Stomach smooth muscle (tissue), 2 donors: Measurements from ENCODE around the gene MBOAT7.

Experiments
- H3K27ac ChIP-seq: one replicate; pipeline ENCODE4 v1.7.0; 2013; ENCODE audit warnings: mild to moderate bottlenecking, low read length, inconsistent platforms
- H3K27me3 ChIP-seq, 2 donors: one replicate each; pipeline ENCODE4 v1.7.0; 2013; ENCODE audit warnings: low read length in 2 of 2; ENCODE audit not compliant: insufficient read depth in 2 of 2, control insufficient read depth in 1 of 2
- H3K36me3 ChIP-seq, 2 donors: one replicate each; pipeline ENCODE4 v1.7.0; 2013; ENCODE audit warnings: low read length in 2 of 2; ENCODE audit not compliant: control insufficient read depth in 2 of 2, insufficient read depth in 2 of 2
- H3K4me1 ChIP-seq: one replicate; pipeline ENCODE4 v1.7.0; 2013; ENCODE audit warnings: low read length; ENCODE audit not compliant: control insufficient read depth, insufficient read depth
- H3K4me3 ChIP-seq, 2 donors: one replicate each; pipeline ENCODE4 v1.7.0; 2013; ENCODE audit warnings: low read length in 2 of 2
- H3K9ac ChIP-seq, 2 donors: one replicate each; pipeline ENCODE4 v1.7.0; 2013; ENCODE audit warnings: low read length in 2 of 2, mild to moderate bottlenecking in 1 of 2
- H3K9me3 ChIP-seq, 2 donors: one replicate each; pipeline ENCODE4 v1.7.0; 2013; ENCODE audit warnings: low read length in 2 of 2; ENCODE audit not compliant: control insufficient read depth in 2 of 2
- donor health status: healthy.
- donor health status: Pancreatic carcinoma.

MBOAT7 gene

DNA sequence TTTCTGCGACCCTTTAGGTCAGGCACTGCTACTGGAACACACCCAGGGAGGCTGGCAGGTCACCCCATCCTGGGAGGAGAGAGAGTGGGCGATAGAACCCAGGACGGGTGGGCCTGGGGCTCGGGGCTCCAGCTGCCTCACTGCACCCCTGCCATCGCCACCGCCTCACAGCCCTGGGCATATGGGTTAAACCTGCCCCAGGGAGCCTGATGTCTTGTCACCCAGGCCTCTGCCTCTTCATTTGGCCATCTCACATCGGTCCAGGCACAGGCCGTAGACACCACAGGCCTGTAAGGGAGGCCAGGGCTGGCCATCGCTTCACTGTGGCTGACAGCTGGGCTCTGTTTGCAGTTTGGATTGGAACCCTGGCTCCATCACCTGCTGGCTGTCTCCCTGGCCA, 63.7 kb downstream of the MBOAT7 start:
- no peaks in the 10 kb centered on the region for H3K27me3 ChIP-seq
- H3K4me3 ChIP-seq, result no peak overlapping the region
- H3K9me3 ChIP-seq, result no peaks in the 10 kb centered on the region
- peaks cover 56 to 65% of the 10 kb centered on the region in 2 donors for H3K36me3 ChIP-seq
- no peak overlapping the region for H3K27ac ChIP-seq
- no peak overlapping the region for H3K9ac ChIP-seq
- H3K4me1 ChIP-seq, result no peaks in the 10 kb centered on the region

DNA sequence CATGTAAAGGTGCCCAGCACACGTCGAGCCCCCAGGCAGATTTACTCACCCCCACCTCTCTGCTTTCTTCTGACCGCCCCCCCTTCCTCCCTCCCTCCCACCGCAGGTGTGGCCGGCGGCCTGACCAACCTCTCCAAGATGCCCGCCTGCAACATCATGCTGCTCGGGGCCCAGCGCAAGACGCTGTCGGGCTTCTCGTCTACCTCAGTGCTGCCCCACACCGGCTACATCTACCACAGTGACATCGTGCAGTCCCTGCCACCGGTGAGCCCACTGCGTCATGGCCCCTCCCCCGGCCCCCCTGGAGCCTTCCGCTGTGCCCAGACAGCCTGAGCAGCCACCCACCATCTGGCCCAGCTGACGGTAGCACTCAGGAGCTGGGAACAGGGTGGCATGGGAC, 65.0 kb downstream of the MBOAT7 start:
- H3K27me3 ChIP-seq, result no peaks in the 10 kb centered on the region
- no peak overlapping the region for H3K27ac ChIP-seq
- H3K9ac ChIP-seq, result no peak overlapping the region
- no peaks in the 10 kb centered on the region for H3K9me3 ChIP-seq
- H3K4me3 ChIP-seq, result no peak overlapping the region
- H3K4me1 ChIP-seq, result no peaks in the 10 kb centered on the region
- H3K36me3 ChIP-seq, result peaks cover 58 to 72% of the 10 kb centered on the region in 2 donors

DNA sequence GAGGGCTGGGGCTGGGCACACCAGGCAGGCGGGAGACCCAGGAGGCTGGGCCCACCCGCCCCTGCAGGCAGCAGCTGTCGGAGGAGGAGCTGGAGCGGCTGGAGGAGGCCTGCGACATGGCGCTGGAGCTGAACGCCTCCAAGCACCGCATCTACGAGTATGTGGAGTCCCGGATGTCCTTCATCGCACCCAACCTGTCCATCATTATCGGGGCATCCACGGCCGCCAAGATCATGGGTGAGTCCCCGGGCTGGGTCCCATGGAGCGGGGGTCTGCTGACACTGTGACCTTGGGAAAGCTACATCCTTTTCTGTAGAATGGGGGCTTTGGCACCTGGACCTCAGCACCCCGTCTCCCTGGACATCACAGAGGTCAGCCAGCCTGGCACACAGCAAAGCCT, 65.7 kb downstream of the MBOAT7 start:
- Histone ChIP-seq H3K9me3 (no peaks in the 10 kb centered on the region), H3K27ac (no peak overlapping the region), H3K4me1 (no peaks in the 10 kb centered on the region), H3K9ac (no peak overlapping the region), H3K36me3 (peaks cover 53 to 70% of the 10 kb centered on the region in 2 donors), H3K27me3 (no peaks in the 10 kb centered on the region), H3K4me3 (no peak overlapping the region)
